SH-SY5Y (cell line): ENCODE results near the gene ANTXR2.

Experiments used
- GATA2 ChIP-seq: IDR thresholded peaks from 2 replicates; pipeline ENCODE4 v1.6.1; 2011; ENCODE audit warnings: mild to moderate bottlenecking, low read depth, low read length
- GATA3 ChIP-seq: IDR thresholded peaks from 2 replicates; pipeline ENCODE4 v1.6.1; 2011; ENCODE audit warnings: low read depth, mild to moderate bottlenecking, low read length, moderate library complexity

DNA sequence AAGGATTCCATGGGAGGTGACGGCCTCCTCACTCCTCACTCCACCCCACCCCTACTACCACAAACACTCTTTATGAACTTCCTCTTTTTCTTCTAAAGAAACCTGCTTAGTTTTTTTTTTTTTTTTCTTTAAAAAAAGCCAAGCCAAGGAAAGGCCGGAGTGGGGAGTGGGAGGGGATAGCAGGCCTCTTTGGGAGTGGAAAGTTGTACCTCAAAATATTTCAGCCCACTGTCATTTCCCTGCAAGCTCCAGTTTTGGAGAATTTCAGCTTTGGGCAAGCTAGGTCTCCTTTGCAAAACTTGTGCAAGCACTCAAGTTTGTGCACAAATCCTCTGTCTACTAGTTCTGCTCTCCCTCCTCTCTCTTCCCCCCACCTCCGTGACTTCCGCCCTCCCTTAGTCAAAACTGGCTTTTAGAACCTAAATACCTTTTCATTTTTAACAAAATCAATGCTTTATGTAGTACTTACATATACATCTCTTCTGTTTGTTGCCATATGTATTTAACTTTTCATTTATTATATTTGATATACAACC, 512 bp upstream of the ANTXR2 start:
- TF ChIP-seq GATA2 (no peak), GATA3 (no peak)
